Breast epithelium (tissue), 3 donors: ENCODE data around the gene EIF3K.

Source experiments
- CTCF ChIP-seq, 3 donors: fragments of 450-650 bp; IDR thresholded peaks; one replicate each; pipeline ENCODE4 v1.5.1; 2016 to 2017; ENCODE audit warnings: antibody characterized with exemption in 3 of 3, mild to moderate bottlenecking in 3 of 3, moderate library complexity in 3 of 3
- POLR2A ChIP-seq: fragments of 450-650 bp; IDR thresholded peaks from one replicate; pipeline ENCODE4 v1.6.1; 2016; ENCODE audit warnings: antibody characterized with exemption, mild to moderate bottlenecking, moderate library complexity
- POLR2AphosphoS5 ChIP-seq, 3 donors: sonication (generic); formaldehyde crosslinking; IDR thresholded peaks; one replicate each; pipeline ENCODE4 v1.6.1; 2017; ENCODE audit warnings: antibody characterized with exemption in 3 of 3

DNA sequence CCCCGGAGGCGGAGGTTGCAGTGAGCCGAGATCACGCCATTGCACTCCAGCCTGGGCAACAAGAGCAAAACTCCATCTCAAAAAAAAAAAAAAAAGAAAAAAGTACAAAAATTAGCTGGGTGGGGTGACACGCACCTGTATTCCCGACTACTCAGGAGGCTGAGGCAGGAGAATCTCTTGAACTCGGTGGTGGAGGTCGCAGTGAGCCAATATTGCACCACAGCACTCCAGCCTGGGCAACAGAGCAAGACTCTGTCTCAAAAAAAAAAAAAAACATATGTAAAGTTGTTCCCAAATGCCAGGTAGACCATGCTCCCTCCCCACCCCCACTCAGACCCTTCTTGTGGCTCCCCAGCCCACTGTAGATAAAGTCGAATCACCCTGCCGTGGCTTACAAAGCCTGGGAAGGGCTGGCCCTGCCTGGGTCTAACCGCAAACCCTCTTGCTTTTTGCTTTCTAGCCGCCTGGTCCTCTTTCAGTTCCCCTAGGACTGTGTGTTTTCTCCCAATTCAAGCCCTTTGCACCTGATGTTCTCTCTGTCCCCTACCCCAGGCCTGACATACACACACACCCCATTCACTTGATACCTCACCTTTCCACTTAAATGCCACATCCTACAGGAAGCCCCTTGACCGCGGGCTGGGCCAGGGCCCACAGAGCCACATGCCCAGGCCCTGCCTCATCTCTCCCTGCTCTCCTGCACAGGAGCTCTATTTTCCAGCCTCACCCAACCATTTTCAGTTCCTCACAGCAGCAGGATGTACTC lies 35.6 kb upstream of the EIF3K start:
- TF ChIP-seq CTCF (IDR thresholded peaks at IDR 0.05) (no peak), POLR2AphosphoS5 (IDR thresholded peaks at IDR 0.05) (no peak), POLR2A (no peak)
